Skin epidermis (tissue), 12 donors: Measurements from ENCODE around the gene PDGFRB.

Experiments
- H3K27ac ChIP-seq, 21 experiments: fragments of 200-600 bp; sonication (generic) in 11 of 21; one replicate each; pipeline ENCODE4 v1.5.0; 2020; ENCODE audit warnings: mild to moderate bottlenecking in 3 of 21, inconsistent platforms in 2 of 21, moderate library complexity in 2 of 21
- H3K4me3 ChIP-seq, 7 experiments: fragments of 200-600 bp; sonication (generic) in 2 of 7; one replicate each; pipeline ENCODE4 v1.5.0; 2020; ENCODE audit warnings: inconsistent platforms in 2 of 7, mild to moderate bottlenecking in 2 of 7, moderate library complexity in 1 of 7

PDGFRB gene

GRCh38 chr5:150166037-150166649 is 10.5 kb upstream of the PDGFRB start:
- H3K4me3 ChIP-seq, result no peak overlapping the region
- no peak overlapping the region for H3K27ac ChIP-seq

DNA sequence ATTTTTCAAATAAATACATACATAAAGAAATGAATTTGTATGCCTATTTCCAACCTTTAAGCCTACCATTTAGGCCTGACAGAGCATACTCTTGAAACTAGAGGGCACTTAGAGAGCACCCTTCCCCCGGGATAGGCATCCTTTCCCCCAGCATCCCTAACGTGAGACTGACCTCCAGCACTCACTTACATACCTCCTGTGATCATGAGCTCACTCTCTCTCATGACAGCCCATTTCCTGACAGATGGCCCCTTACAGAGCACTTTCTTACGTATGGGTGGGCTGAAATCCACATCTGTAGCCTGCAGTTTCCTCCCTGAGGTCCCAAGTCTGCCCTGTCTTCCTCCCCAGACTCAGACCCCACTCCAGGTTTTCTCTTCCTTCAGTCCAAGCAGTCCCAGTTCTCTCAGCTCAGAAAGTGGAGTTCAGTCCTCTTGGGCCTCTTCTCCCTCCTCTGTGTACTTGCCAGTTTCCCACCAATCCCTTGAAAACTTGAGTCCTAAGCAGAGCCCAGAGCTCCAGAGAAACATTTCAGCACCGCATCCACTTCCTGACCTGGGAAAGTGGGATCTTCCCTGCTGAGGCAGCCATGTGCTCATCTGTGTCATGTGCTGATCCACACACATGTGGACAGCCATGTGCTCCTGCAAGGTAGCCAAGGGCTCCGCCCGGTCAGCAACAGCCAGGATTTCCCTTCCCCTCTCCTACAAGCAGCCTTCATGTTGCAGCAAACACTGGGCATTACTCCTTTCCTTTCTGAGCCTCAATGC is 8.8 kb upstream of the PDGFRB start:
- no peak overlapping the region for H3K4me3 ChIP-seq
- H3K27ac ChIP-seq, result peak overlapping the region in 12 of 21 experiments; percentile 3 to 79 (median 28)

GRCh38 chr5:150163547-150164059 is 8.0 kb upstream of the PDGFRB start:
- Histone ChIP-seq H3K4me3 (no peak overlapping the region), H3K27ac (peak overlapping the region in 10 of 21 experiments; percentile 15 to 79 (median 40))

- no peak overlapping the region for H3K4me3 ChIP-seq
- peak overlapping the region in 6 of 21 experiments; percentile 21 to 79 (median 40) for H3K27ac ChIP-seq
Measured at GRCh38 chr5:150163035-150163434, 7.4 kb upstream of the PDGFRB start.

DNA sequence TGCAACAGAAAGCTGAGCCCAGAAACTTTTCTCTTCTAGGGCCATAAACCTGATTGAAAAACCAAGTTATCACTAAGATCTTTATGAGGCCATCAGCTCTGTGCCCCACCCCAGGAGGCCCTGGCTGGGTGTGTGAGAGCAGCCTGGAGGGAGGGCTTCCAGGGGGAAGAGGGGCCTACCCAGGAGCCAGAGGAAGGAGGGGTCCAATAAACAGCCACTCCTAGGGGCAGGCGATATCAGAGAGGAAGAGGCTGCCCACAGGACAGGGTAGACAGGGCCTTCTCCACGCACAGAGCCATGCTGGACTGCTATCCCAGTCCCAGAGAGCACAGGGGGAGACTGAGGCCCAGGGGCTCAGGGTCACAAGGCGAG is 6.5 kb upstream of the PDGFRB start:
- peak overlapping the region in 6 of 21 experiments; percentile 8 to 88 (median 56) for H3K27ac ChIP-seq
- H3K4me3 ChIP-seq, result no peak overlapping the region

DNA sequence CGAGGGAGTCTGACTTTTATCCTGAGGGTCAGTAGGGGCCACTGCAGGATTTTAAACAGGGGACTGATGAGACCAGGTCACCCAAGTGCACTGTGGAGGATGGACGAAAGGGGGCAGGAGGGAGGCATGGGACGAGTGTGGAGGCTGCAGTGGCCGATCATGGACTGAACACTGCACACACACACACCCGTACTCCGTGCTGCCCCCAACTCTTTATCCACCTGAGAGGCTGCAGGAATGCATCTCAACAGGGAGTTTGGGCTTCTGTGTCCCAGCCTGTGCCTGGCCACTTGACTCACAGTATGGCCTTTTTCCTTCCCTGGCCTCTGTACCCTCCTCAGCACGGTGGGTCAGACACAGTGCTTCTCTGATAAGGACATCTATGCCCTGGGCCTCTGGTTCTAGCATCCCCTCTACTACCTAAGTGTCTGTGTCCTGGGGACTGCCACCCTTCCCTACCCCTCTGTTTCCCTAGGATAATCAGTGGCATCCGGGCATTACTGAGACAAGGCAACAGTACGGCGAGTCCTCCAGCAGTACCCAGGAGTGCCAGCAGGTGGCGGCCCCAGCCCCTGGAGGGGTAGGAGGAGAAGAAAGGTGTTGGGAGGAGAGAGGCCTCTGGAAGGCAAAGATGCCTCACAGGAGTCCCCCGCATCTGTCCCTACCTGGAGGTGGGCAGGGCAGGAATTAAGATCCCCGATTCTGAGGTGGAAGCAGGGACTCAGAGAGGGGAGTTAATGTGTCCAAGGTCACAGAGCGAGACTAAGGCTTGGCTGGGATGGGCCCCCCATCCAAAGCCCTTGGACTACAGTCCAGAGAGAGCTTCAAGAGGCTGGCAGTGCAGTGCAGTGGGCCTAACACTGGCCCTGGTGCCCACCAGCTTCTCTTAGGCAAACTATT is 5.8 kb upstream of the PDGFRB start:
- Histone ChIP-seq H3K4me3 (no peak overlapping the region), H3K27ac (peak overlapping the region in 13 of 21 experiments; percentile 21 to 92 (median 73))

DNA sequence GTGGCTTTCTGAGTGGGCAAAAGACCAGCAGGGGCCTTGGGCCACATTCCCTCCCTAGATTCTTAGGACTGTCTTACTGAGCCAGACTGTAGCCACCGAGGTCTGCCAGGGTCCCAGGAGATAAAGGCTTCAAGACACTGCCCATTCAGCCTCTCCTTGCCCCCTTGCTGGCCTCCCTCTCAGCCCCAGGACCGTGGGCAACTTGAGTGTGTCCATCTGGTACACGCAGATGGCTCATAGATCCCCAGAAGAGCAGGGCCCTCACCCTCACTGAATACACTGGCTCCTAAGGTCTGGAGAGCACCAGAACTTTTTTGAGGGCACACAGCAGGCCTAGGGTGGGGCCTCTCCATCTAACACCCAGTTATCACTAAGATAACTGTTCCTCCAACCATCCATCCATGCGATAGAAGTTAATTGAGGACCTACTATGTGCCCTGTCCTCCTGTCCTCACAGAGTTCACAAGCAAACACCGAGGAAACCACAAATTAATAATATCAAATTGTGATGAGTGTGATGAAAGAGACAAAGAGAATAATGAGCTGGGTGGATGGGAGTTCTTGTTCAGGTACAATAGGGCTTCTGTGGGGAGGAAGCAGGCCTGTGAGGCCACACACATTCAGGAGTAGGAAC is 4.9 kb upstream of the PDGFRB start:
- Histone ChIP-seq H3K4me3 (no peak overlapping the region), H3K27ac (peak overlapping the region in 19 of 21 experiments; percentile 14 to 92 (median 73))

- Histone ChIP-seq H3K4me3 (no peak overlapping the region), H3K27ac (peak overlapping the region in 19 of 21 experiments; percentile 14 to 92 (median 73))
Measured at GRCh38 chr5:150159741-150160179, 4.1 kb upstream of the PDGFRB start.

- Histone ChIP-seq H3K27ac (peak overlapping the region in 19 of 21 experiments; percentile 28 to 92 (median 72)), H3K4me3 (no peak overlapping the region)
Measured at GRCh38 chr5:150159031-150159430, 3.4 kb upstream of the PDGFRB start.

- no peak overlapping the region for H3K4me3 ChIP-seq
- H3K27ac ChIP-seq, result peak overlapping the region in 19 of 21 experiments; percentile 25 to 92 (median 70)
Measured at GRCh38 chr5:150158170-150158949, 2.7 kb upstream of the PDGFRB start.

GRCh38 chr5:150157168-150157567 is 1.5 kb upstream of the PDGFRB start:
- H3K4me3 ChIP-seq, result no peak overlapping the region
- peak overlapping the region in 14 of 21 experiments; percentile 18 to 92 (median 62) for H3K27ac ChIP-seq

DNA sequence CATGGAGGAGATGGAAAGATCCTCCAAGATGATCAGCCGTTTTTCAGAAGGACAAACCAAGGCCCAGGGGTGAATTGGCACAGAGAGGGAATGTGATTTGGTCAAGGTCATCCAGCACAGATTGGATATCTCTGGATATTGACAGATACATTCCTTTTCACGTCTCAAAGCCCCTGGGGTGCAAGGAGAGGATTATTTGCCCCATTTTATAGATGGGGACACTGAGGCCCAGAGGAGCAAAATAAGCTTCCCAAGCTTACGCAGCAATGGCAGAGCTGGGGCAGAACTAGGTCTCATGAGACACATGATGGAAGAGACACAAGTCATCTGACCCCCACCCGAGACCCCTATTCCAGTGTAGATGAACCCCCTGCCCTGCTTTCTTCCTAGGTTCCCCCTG is 895 bp upstream of the PDGFRB start:
- Histone ChIP-seq H3K4me3 (peak overlapping the region in 1 of 7 experiments; percentile 25), H3K27ac (peak overlapping the region in 17 of 21 experiments; percentile 3 to 92 (median 60))

DNA sequence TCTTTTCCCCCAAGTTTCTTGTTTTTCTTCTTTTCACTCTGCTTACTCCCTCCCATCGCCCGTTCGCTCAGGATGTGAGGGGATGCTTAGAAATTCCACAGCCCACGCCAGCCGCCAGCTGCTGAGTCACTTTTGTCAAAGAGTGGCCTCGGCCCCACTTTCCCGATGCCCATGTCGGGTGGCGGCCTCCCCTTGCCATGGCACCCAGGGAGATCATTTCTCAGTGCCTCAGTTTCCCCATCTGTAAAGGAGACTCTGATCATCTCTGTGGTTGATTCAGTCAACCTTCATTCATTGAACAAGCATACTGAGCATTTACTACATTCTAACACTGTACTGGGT is 353 bp upstream of the PDGFRB start:
- Histone ChIP-seq H3K4me3 (peak overlapping the region; percentile 25 to 43 (median 33)), H3K27ac (peak overlapping the region in 17 of 21 experiments; percentile 3 to 88 (median 60))

DNA sequence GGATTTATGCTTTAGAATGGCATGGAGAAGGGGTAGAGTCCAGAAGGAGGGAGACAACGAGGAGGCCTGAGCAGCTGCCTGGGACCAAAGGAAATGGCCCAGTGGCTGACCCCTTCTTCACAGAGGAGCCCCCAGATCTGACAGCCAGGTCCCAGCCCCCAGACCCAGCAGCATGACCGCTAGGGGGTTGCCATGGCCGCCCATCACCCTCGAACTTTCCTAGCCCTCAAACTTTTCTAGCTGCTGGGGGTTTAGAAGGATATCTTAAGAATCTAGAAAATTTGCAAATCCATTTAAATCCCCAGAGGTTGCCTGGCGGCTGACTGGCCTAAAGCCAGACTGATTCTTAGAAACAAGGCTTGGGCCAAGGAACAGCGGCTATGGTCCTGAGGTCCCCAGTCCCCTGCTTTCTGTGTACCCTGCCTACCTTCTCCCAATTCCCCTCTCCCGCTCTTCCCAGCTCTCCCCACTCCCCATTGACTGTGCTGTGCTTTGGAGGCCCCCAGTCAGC is 972 bp downstream of the PDGFRB start:
- H3K27ac ChIP-seq, result peak overlapping the region in 19 of 21 experiments; percentile 56 to 88 (median 74)
- peak overlapping the region; percentile 25 to 43 (median 33) for H3K4me3 ChIP-seq

DNA sequence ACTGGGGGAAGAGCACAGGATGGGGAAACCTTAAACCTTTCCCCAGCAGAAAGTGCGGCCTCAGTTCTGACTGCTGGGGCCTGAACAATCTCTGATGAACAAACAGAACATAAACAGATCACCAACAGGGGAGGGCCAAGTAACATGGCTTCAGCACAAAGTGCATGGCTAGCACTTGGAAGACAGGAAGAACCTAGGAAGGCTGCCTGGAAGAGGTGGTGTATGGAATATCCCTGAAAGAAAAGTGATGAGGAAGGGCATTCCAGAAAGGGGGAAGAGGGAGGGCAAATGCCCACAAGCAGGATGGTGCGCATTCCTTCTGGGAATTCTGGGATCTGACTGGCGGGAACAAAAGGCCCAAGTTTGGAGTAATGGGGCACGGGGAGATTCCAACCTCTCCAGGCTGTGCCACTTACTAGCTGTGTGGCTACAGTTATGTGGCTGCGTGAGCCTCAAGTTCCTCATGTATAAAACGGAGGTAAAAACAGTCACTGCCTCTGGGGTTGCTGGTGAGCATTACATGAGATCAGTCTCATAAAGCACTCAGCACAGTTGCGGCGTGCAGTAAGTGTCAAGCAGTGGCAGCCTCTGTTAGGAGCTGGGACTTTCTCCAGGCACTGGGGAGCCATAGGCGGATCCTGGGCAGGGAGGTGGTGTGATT is 1.6 kb downstream of the PDGFRB start:
- peak overlapping the region; percentile 25 to 43 (median 33) for H3K4me3 ChIP-seq

GRCh38 chr5:150153483-150153882 is 2.2 kb downstream of the PDGFRB start:
- Histone ChIP-seq H3K4me3 (peak overlapping the region; percentile 25 to 43 (median 33)), H3K27ac (peak overlapping the region in 15 of 21 experiments; percentile 18 to 88 (median 74))

More for the DNA sequence above, 1.6 kb downstream of the PDGFRB start:
- H3K27ac ChIP-seq, result peak overlapping the region in 18 of 21 experiments; percentile 56 to 88 (median 75)

DNA sequence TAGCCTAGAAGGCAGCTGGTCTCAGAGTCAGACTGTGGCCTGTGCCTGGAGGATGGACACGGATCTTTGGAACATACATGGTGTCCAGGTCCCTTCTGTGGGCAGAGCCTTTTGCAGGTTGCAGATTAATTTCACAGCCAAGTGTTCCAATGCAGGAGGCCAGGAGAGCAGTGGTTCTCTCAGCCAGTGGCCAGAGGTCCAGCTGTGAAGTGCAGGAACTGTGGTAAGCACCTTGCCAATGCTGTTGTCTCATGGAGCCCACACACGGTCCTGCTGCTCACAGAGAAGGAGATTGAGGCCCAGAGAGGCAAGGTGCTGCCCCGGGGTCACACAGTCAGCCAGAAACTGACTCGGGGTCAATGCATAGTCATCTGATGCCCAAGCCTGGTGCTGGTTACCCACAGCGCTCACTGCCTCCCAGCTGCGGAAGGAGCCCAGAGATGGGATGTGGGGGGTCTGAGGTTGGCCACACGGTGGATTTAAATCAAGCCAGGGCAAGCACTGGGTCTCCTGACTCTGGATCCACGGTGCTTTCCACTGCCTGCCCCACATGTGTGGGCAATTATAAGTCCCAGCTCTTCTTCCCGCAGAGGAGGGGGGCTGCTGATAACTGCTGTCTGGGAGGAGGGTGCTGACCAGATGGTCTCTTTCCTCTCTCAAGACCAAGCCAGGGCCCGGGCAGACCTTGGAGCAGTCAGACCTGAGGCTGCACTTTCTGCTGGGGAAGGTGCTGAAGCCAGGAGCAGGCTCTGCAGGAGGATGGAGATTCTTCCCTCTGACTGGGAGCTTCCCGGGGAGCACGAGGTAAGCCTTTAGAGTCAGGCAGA is 2.8 kb downstream of the PDGFRB start:
- Histone ChIP-seq H3K4me3 (peak overlapping the region; percentile 25 to 43 (median 33)), H3K27ac (peak overlapping the region in 16 of 21 experiments; percentile 2 to 88 (median 67))
